Ectodermal cell (in vitro differentiated cells): ENCODE measurements around the gene C1QTNF1.

Experiments used
- H3K27ac ChIP-seq: 2 replicates; pipeline ENCODE4 v1.7.0; 2013; ENCODE audit warnings: mild to moderate bottlenecking, low read depth, low read length; ENCODE audit not compliant: insufficient read depth, poor library complexity, severe bottlenecking
- H3K27me3 ChIP-seq: 2 replicates; pipeline ENCODE4 v1.7.0; 2013; ENCODE audit warnings: mild to moderate bottlenecking, low read length; ENCODE audit not compliant: insufficient read depth, control insufficient read depth, poor library complexity, severe bottlenecking
- H3K36me3 ChIP-seq: one replicate; pipeline ENCODE4 v1.7.0; 2013; ENCODE audit warnings: low read length; ENCODE audit not compliant: control insufficient read depth, insufficient read depth
- H3K4me1 ChIP-seq: one replicate; pipeline ENCODE4 v1.7.0; 2013; ENCODE audit warnings: low read length; ENCODE audit not compliant: control insufficient read depth, insufficient read depth
- H3K4me3 ChIP-seq: 2 replicates; pipeline ENCODE4 v1.7.0; 2013; ENCODE audit warnings: low read depth, low read length, control low read depth; ENCODE audit not compliant: insufficient read depth
- H3K9me3 ChIP-seq: 2 replicates; pipeline ENCODE4 v1.7.0; 2013; ENCODE audit warnings: mild to moderate bottlenecking, low read length, moderate library complexity; ENCODE audit not compliant: control insufficient read depth
- WGBS, 2 experiments: methylation state at CpG; one replicate each; pipeline ENCODE4 v1.1.7; 2013; ENCODE audit warnings: missing lambda C conversion rate in 2 of 2; 5-methylcytosine and 5-hydroxymethylcytosine counted together

The C1QTNF1 gene

GRCh38 chr17:79097226-79098055 is 73.5 kb downstream of the C1QTNF1 start:
- Histone ChIP-seq H3K36me3 (no peaks in the 10 kb centered on the region), H3K4me1 (peaks cover 9% of the 10 kb centered on the region), H3K27me3 (no peaks in the 10 kb centered on the region), H3K9me3 (no peaks in the 10 kb centered on the region), H3K4me3 (no peak overlapping the region), H3K27ac (no peak overlapping the region)
- 91 to 93% methylated on average over 48 to 50 of the region's 52 CpGs for WGBS, 2 experiments

GRCh38 chr17:79098282-79098867 is 74.4 kb downstream of the C1QTNF1 start:
- no peaks in the 10 kb centered on the region for H3K27me3 ChIP-seq
- WGBS, 2 experiments: 82 to 84% methylated on average over 16 of the region's 16 CpGs
- no peaks in the 10 kb centered on the region for H3K36me3 ChIP-seq
- H3K4me1 ChIP-seq: peaks cover 9% of the 10 kb centered on the region
- no peaks in the 10 kb centered on the region for H3K9me3 ChIP-seq
- H3K27ac ChIP-seq: no peak overlapping the region
- no peak overlapping the region for H3K4me3 ChIP-seq
